GM21423 (cell line): Measurements from ENCODE around the gene FIGN.

ENCODE experiments used
- ATAC-seq: cut with Tn5 transposase; IDR thresholded peaks from one replicate; pipeline ENCODE4 v1.9.1; 2021; ENCODE audit warnings: mild to moderate bottlenecking, moderate library complexity; ENCODE audit not compliant: unreplicated experiment

FIGN gene

GRCh38 chr2:163665817-163666216, 70.0 kb downstream of the FIGN start:
- ATAC-seq: no peak

- no peak for ATAC-seq
Observed at GRCh38 chr2:163665051-163665450, 70.8 kb downstream of the FIGN start.

GRCh38 chr2:163664610-163665009, 71.2 kb downstream of the FIGN start:
- no peak for ATAC-seq

- no peak for ATAC-seq
Observed at GRCh38 chr2:163662141-163662780, 73.5 kb downstream of the FIGN start.

GRCh38 chr2:163659224-163659623, 76.6 kb downstream of the FIGN start:
- ATAC-seq: no peak

GRCh38 chr2:163658556-163658955, 77.3 kb downstream of the FIGN start:
- ATAC-seq: no peak

GRCh38 chr2:163657281-163657656, 78.5 kb downstream of the FIGN start:
- no peak for ATAC-seq

GRCh38 chr2:163656622-163657280, 79.1 kb downstream of the FIGN start:
- no peak for ATAC-seq

- no peak for ATAC-seq
Observed at GRCh38 chr2:163655667-163656066, 80.1 kb downstream of the FIGN start.

GRCh38 chr2:163652751-163653150, 83.1 kb downstream of the FIGN start:
- ATAC-seq: no peak

- ATAC-seq: no peak
Observed at GRCh38 chr2:163649080-163649479, 86.7 kb downstream of the FIGN start.

GRCh38 chr2:163647300-163647699, 88.5 kb downstream of the FIGN start:
- ATAC-seq: no peak

GRCh38 chr2:163646687-163647086, 89.1 kb downstream of the FIGN start:
- ATAC-seq: no peak

- ATAC-seq: no peak
Observed at GRCh38 chr2:163644238-163644637, 91.6 kb downstream of the FIGN start.

- no peak for ATAC-seq
Observed at GRCh38 chr2:163641986-163642385, 93.8 kb downstream of the FIGN start.

GRCh38 chr2:163640542-163641193, 95.1 kb downstream of the FIGN start:
- no peak for ATAC-seq

- no peak for ATAC-seq
Observed at GRCh38 chr2:163637871-163638270, 97.9 kb downstream of the FIGN start.

GRCh38 chr2:163633291-163633690, 102.5 kb downstream of the FIGN start:
- no peak for ATAC-seq

GRCh38 chr2:163630836-163631235, 105.0 kb downstream of the FIGN start:
- ATAC-seq: no peak

- ATAC-seq: no peak
Observed at GRCh38 chr2:163626639-163627109, 109.1 kb downstream of the FIGN start.

- no peak for ATAC-seq
Observed at GRCh38 chr2:163626208-163626607, 109.6 kb downstream of the FIGN start.

GRCh38 chr2:163625632-163626031, 110.2 kb downstream of the FIGN start:
- ATAC-seq: no peak
